K562 (cell line): ENCODE data around the gene AKT1S1. TPM values are rescaled to one million over a fixed set of nuclear protein-coding genes. Genes with fewer than 3 reads are reported as not detected.

Source experiments
- GABPA ChIP-seq: fragments of 200-800 bp; sonication (Bioruptor generic); conservative IDR thresholded peaks from 2 replicates; pipeline ENCODE4 v1.6.1; 2016; ENCODE audit warnings: low read depth, missing genetic modification characterization, missing compliant biosample characterization
- GABPB2 ChIP-seq: fragments of 250-450 bp; sonication (Bioruptor Pico); conservative IDR thresholded peaks from 2 replicates; pipeline ENCODE4 v1.5.1; 2021; ENCODE audit warnings: mild to moderate bottlenecking
- HDAC2 ChIP-seq: fragments of 450-650 bp; IDR thresholded peaks from 2 replicates; pipeline ENCODE4 v1.6.1; 2016; ENCODE audit warnings: mild to moderate bottlenecking
- ID3 ChIP-seq, 2 experiments: fragments of 250-450 bp in 1 of 2; fragments of 450-650 bp in 1 of 2; sonication (Bioruptor Pico) in 1 of 2; IDR thresholded peaks; 2 replicates each; pipeline versions ENCODE4 v1.6.1 to v1.8.0; 2016 to 2021; ENCODE audit warnings: mild to moderate bottlenecking in 2 of 2, moderate library complexity in 2 of 2, missing compliant biosample characterization in 1 of 2, missing genetic modification characterization in 1 of 2
- JUNB ChIP-seq: fragments of 450-650 bp; formaldehyde crosslinking; conservative IDR thresholded peaks from 2 replicates; pipeline ENCODE4 v1.4.0; 2020; ENCODE audit warnings: mild to moderate bottlenecking
- KAT2B ChIP-seq: IDR thresholded peaks from one replicate; pipeline ENCODE4 v1.6.1; 2012; ENCODE audit warnings: low read depth, mild to moderate bottlenecking, control low read depth, inconsistent platforms, low read length, moderate library complexity
- MTA1 ChIP-seq: fragments of 450-650 bp; IDR thresholded peaks from 2 replicates; pipeline ENCODE4 v1.6.1; 2017; ENCODE audit warnings: borderline replicate concordance
- MTA2 ChIP-seq: fragments of 450-650 bp; IDR thresholded peaks from 2 replicates; pipeline ENCODE4 v1.6.1; 2016; ENCODE audit warnings: low read depth
- MXI1 ChIP-seq: IDR thresholded peaks from 2 replicates; pipeline ENCODE4 v1.6.1; 2011; ENCODE audit warnings: low read depth, mild to moderate bottlenecking, improper control_type of control experiment, low read length
- PBX2 ChIP-seq, 2 experiments: IDR thresholded peaks in 1 of 2; conservative IDR thresholded peaks in 1 of 2; 2 replicates each; pipeline ENCODE4 v1.6.1; 2016; ENCODE audit warnings: low read depth in 2 of 2, mild to moderate bottlenecking in 1 of 2, missing compliant biosample characterization in 1 of 2, missing genetic modification characterization in 1 of 2, moderate library complexity in 1 of 2
- POLR2B ChIP-seq: fragments of 450-650 bp; IDR thresholded peaks from 2 replicates; pipeline ENCODE4 v1.6.1; 2018; ENCODE audit warnings: low read depth; ENCODE audit not compliant: partially characterized antibody
- RB1 ChIP-seq: fragments of 450-650 bp; IDR thresholded peaks from 2 replicates; pipeline ENCODE4 v1.6.1; 2017; ENCODE audit warnings: low read depth, mild to moderate bottlenecking
- RFX7 ChIP-seq: fragments of 250-450 bp; sonication (Bioruptor Pico); IDR thresholded peaks from 2 replicates; pipeline ENCODE4 v1.5.1; 2021; ENCODE audit warnings: mild to moderate bottlenecking
- SMAD4 ChIP-seq: fragments of 250-450 bp; sonication (Bioruptor Pico); conservative IDR thresholded peaks from 2 replicates; pipeline ENCODE4 v1.8.0; 2021; ENCODE audit warnings: inconsistent platforms, mild to moderate bottlenecking, moderate library complexity
- SREBF2 ChIP-seq: sonication (generic); formaldehyde crosslinking; IDR thresholded peaks from 2 replicates; pipeline ENCODE4 v1.4.0; 2020; ENCODE audit warnings: mild to moderate bottlenecking, missing genetic modification reagents
- SRSF1 ChIP-seq: fragments of 200-400 bp; formaldehyde crosslinking; IDR thresholded peaks from 2 replicates; pipeline ENCODE4 v1.6.1; 2017; ENCODE audit warnings: mild to moderate bottlenecking, low read depth, low read length, moderate library complexity
- STAT6 ChIP-seq: sonication (generic); formaldehyde crosslinking; IDR thresholded peaks from 2 replicates; pipeline ENCODE4 v1.8.1; 2023; ENCODE audit warnings: mild to moderate bottlenecking, missing genetic modification reagents
- TAF9B ChIP-seq: fragments of 450-650 bp; IDR thresholded peaks from 2 replicates; pipeline ENCODE4 v1.6.1; 2018; ENCODE audit warnings: mild to moderate bottlenecking; ENCODE audit not compliant: partially characterized antibody
- U2AF1 ChIP-seq: fragments of 200-400 bp; formaldehyde crosslinking; optimal IDR thresholded peaks from 2 replicates; pipeline ENCODE3; 2017; ENCODE audit warnings: mild to moderate bottlenecking, low read depth, low read length, moderate library complexity
- ZBTB17 ChIP-seq: fragments of 450-650 bp; formaldehyde crosslinking; IDR thresholded peaks from 2 replicates; pipeline ENCODE4 v1.4.0; 2020; ENCODE audit warnings: mild to moderate bottlenecking
- ZFP36 ChIP-seq: fragments of 150-350 bp; IDR thresholded peaks from 2 replicates; pipeline ENCODE4 v1.6.1; 2018; ENCODE audit warnings: low read length, low read depth; ENCODE audit not compliant: partially characterized antibody
- ZNF696 ChIP-seq: fragments of 250-450 bp; sonication (Bioruptor Pico); conservative IDR thresholded peaks from 2 replicates; pipeline ENCODE4 v1.4.0; 2020; ENCODE audit warnings: mild to moderate bottlenecking, moderate library complexity
- ZNF75A ChIP-seq: fragments of 450-650 bp; formaldehyde crosslinking; IDR thresholded peaks from 2 replicates; pipeline ENCODE4 v1.4.0; 2020; ENCODE audit warnings: mild to moderate bottlenecking
- polyA plus RNA-seq, 8 experiments: library from polyadenylated mRNA; depleted of rRNA in 4 of 8; stranded (reverse) in 5 of 8; unstranded in 3 of 8; fragments of >200 nt; fragmentation: Nextera tagmentation in 2 of 8; fragmentation: Illumina TruSeq in 1 of 8; extraction: Ambion mirVana in 2 of 8; extraction: Trizol in 1 of 8; gene quantifications; 2 replicates each; pipeline versions ENCODE4 v1.2.1 to v1.2.3, GENCODE V29; 2011 to 2014; ENCODE audit warnings: inconsistent platforms in 1 of 8, missing spikeins in 1 of 8
- total RNA-seq, 7 experiments: library from RNA; depleted of rRNA in 6 of 7; stranded (reverse); fragments of >200 nt in 6 of 7; fragmentation: Illumina TruSeq in 2 of 7; extraction: Trizol in 2 of 7; gene quantifications; 2 replicates each; pipeline versions ENCODE4 v1.2.1 to v1.2.3, GENCODE V29; 2011 to 2021; ENCODE audit warnings: low replicate concordance in 1 of 7

The AKT1S1 gene
- total and polyA plus RNA-seq, 9 of the 15 experiments (the other 6 are each of a cell fraction or from before 2014, with no cell fraction given): 1.2 to 50.3 (median 17.1) TPM

DNA sequence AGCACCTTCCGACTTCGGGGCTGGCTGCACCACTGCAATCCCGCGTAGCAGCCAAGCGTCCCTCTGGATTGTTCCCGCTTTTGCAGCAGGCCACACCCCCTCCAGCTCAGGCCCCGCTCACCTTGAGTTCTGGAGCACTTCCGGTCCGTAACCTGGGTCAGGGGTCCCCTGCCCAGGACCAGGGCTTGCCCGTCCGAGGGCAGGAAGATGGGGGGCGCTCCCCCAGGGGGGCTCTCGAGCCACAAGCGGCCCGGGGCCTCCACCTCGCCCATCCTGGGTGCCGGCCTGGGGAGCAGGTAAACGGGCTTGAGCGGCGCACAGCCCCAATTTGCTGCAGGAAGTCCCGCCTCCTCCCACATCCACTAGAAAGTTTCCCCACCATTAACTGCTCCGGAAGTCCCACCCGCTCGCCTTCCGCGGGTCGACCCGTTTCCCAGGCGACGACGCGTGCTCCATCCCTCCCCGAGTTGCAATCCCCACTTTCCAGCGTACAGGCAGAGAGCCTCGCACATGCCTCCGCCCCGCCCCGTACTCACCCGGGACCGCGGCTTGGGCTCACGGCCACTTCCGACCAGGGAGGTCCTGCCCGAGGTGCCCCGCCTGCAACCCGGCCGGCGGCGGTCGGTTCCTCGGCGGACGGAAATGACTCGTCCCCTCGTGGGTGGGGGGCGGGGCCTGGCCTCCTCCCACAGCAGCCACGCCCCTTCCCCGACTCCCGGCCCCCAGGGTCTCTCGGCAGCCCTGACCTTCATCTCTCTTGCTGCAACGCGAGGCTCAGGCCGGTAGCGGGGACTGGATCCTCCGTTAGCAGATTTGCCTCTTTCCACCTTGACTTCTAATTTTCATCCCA lies 10.0 kb downstream of the AKT1S1 start, which contains the start of gene PNKP (continued):
- TF ChIP-seq MTA1 (peak; percentile 90), RFX7 (CRISPR knock-in tag) (no peak), MXI1 (peak; percentile 62), JUNB (no peak), ZNF75A (CRISPR knock-in tag) (no peak), PBX2 (CRISPR knock-in tag; IDR thresholded peaks at IDR 0.05; ENCODE audit: low read depth) (no peak), PBX2 (tag; conservative IDR thresholded peaks at IDR 0.05; ENCODE audit: low read depth) (no peak), SRSF1 (no peak), ZFP36 (no peak), GABPA (tag) (peak; percentile 98), SMAD4 (CRISPR knock-in tag) (no peak; the same call in 1 of the 2 replicates), STAT6 (no peak), ZBTB17 (CRISPR knock-in tag) (no peak), GABPB2 (CRISPR knock-in tag) (no peak), HDAC2 (peak; percentile 75; the same call in 1 of the 2 replicates), ZNF696 (CRISPR knock-in tag) (no peak), POLR2B (peak; percentile 92), MTA2 (no peak), SREBF2 (CRISPR knock-in tag) (no peak), RB1 (peak; percentile 37; the same call in 1 of the 2 replicates), ID3 (CRISPR knock-in tag; IDR thresholded peaks at IDR 0.05) (no peak), ID3 (tag; IDR thresholded peaks at IDR 0.05) (no peak), U2AF1 (peak; percentile 31), TAF9B (no peak), KAT2B (no peak)
